Spleen (tissue), 11 donors: ENCODE data around the gene PDGFA. TPM values are rescaled to one million over a fixed set of nuclear protein-coding genes. Genes with fewer than 3 reads are reported as not detected.
A peak's percentile ranks its signal among the peaks of the same experiment; 100 is the strongest.

Experiments used
- DNase-seq: peaks from one replicate; pipeline ENCODE4 v3.0.0-alpha.2; 2020
- H3K27ac ChIP-seq, 8 donors: fragments of 200-600 bp; sonication (generic) in 7 of 8; 1 replicate in 4 of 8; 2 replicates in 4 of 8; pipeline versions ENCODE4 v1.5.0 to v1.8.0; 2016 to 2021; ENCODE audit warnings: inconsistent platforms in 4 of 8, mild to moderate bottlenecking in 4 of 8, moderate library complexity in 1 of 8
- H3K27me3 ChIP-seq, 7 donors: fragments of 200-600 bp; sonication (generic) in 6 of 7; replicated peaks in 1 of 7; 1 replicate in 4 of 7; 2 replicates in 3 of 7; pipeline versions ENCODE4 v1.5.0 to v1.8.0; 2016 to 2021; ENCODE audit warnings: inconsistent platforms in 3 of 7, mild to moderate bottlenecking in 1 of 7
- H3K36me3 ChIP-seq, 6 donors: fragments of 200-600 bp; sonication (generic) in 5 of 6; 1 replicate in 4 of 6; 2 replicates in 2 of 6; pipeline versions ENCODE4 v1.5.0 to v1.8.0; 2016 to 2021; ENCODE audit warnings: inconsistent platforms in 2 of 6
- H3K4me1 ChIP-seq, 6 donors: fragments of 200-600 bp; sonication (generic) in 5 of 6; 1 replicate in 3 of 6; 2 replicates in 3 of 6; pipeline versions ENCODE4 v1.5.0 to v1.8.0; 2016 to 2021; ENCODE audit warnings: inconsistent platforms in 3 of 6
- H3K4me3 ChIP-seq, 8 donors: fragments of 200-600 bp; sonication (generic) in 7 of 8; 1 replicate in 4 of 8; 2 replicates in 4 of 8; pipeline versions ENCODE4 v1.5.0 to v1.8.0; 2016 to 2021; ENCODE audit warnings: inconsistent platforms in 4 of 8, mild to moderate bottlenecking in 4 of 8, moderate library complexity in 2 of 8
- H3K9me3 ChIP-seq, 8 donors: fragments of 200-600 bp; sonication (generic) in 7 of 8; 1 replicate in 4 of 8; 2 replicates in 4 of 8; pipeline versions ENCODE4 v1.5.0 to v1.8.0; 2016 to 2021; ENCODE audit warnings: inconsistent platforms in 4 of 8
- CTCF ChIP-seq, 11 experiments: fragments of 200-600 bp in 7 of 11; fragments of 450-650 bp in 4 of 11; sonication (generic) in 4 of 11; IDR thresholded peaks in 8 of 11; conservative IDR thresholded peaks in 3 of 11; 1 replicate in 7 of 11; 2 replicates in 4 of 11; pipeline versions ENCODE4 v1.4.0 to v1.8.0; 2016 to 2021; ENCODE audit warnings: antibody characterized with exemption in 11 of 11, inconsistent platforms in 4 of 11, mild to moderate bottlenecking in 1 of 11
- POLR2A ChIP-seq, 3 donors: fragments of 450-650 bp; IDR thresholded peaks; one replicate each; pipeline ENCODE4 v1.5.1; 2017; ENCODE audit warnings: antibody characterized with exemption in 3 of 3, mild to moderate bottlenecking in 1 of 3
- POLR2AphosphoS5 ChIP-seq, 3 donors: sonication (generic); formaldehyde crosslinking; IDR thresholded peaks; one replicate each; pipeline ENCODE4 v1.5.1; 2017; ENCODE audit warnings: antibody characterized with exemption in 3 of 3
- WGBS, 5 donors: extraction: QIAGEN DNeasy Blood & Tissue Kit in 3 of 5; methylation state at CpG; one replicate each; pipeline versions ENCODE4 v1.1.5 to v1.1.7; 2013 to 2018; 5-methylcytosine and 5-hydroxymethylcytosine counted together
- intact Hi-C: fragments of 100-400 bp; cut with DNase I; formaldehyde crosslinking; loops from one replicate; pipeline ENCODE4 v1.15.0; 2023; ENCODE audit warnings: low total_unique reads
- polyA plus RNA-seq, 3 donors: library from polyadenylated mRNA; stranded (reverse); fragments of 200-250 nt; gene quantifications; one replicate each; pipeline ENCODE4 v1.2.1, GENCODE V29; 2013
- total RNA-seq, 7 donors: library from RNA; depleted of rRNA in 3 of 7; stranded (reverse); fragments of >200 nt in 3 of 7; fragmentation: NEBNext Ultra II Directional in 4 of 7; extraction: Animal tissue kit (Norgen Biotek cat#: 25700) in 4 of 7; gene quantifications; one replicate each; pipeline versions ENCODE4 v1.1.0 to v1.2.1, GENCODE V29; 2016 to 2021
- donor health status: healthy with polysubstance abuse.
- donor health status: DM: no; HTN: no; CAD: no; lungs with moderate emphysema.
- donor health status: DM: no; HTN: no; CAD: no.
- donor health status: Bipolar disorder and iron deficiency.
- donor health status: healthy.
- donor health status: DM: no; HTN: no; CAD: no.
- donor health status: DM: yes; HTN: yes; CAD: no.

PDGFA gene
- total and polyA plus RNA-seq, 10 donors: 6.1 to 49.5 (median 19.9) TPM

GRCh38 chr7:562789-563628, 43.4 kb upstream of the PDGFA start:
- Histone ChIP-seq H3K36me3 (no peaks in the 10 kb centered on the region), H3K27ac (no peak overlapping the region), H3K4me1 (peaks cover 0 to 31% (median 14%) of the 10 kb centered on the region in 6 donors), H3K4me3 (no peak overlapping the region), H3K27me3 (no peaks in the 10 kb centered on the region), H3K9me3 (no peaks in the 10 kb centered on the region)
- WGBS, 5 donors: 88 to 94% (median 92%) methylated on average over 12 to 17 of the region's 17 CpGs
- intact Hi-C loops: no loop called here
- no peak for DNase-seq
- TF ChIP-seq POLR2AphosphoS5 (IDR thresholded peaks at IDR 0.05): no peak
- TF ChIP-seq CTCF (IDR thresholded peaks at IDR 0.05 in 8 of 11, conservative IDR thresholded peaks at IDR 0.05 in 3 of 11): no peak
- TF ChIP-seq POLR2A (IDR thresholded peaks at IDR 0.05): no peak

DNA sequence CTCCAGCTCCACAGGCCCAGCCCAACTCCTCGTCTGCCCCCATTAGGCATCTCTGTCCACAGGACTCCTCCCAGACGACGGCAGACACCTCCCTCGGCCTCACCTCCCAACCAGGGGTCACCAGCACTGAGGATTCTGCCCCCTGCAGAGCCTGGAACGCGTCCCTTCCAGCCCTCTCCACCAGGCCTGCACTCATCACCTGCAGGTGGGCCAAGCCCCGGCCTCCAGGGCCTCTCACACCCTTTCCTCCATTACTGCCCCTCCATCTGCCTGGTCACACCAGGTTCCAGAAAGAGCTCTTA, 42.7 kb upstream of the PDGFA start:
- H3K27me3 ChIP-seq: no peaks in the 10 kb centered on the region
- H3K4me3 ChIP-seq: no peak overlapping the region
- 65 to 83% (median 76%) methylated on average over 7 of the region's 7 CpGs for WGBS, 5 donors
- peaks cover 0 to under 1% (median 0%) of the 10 kb centered on the region in 8 donors for H3K9me3 ChIP-seq
- no peak for DNase-seq
- peaks cover 0 to 31% (median 14%) of the 10 kb centered on the region in 6 donors for H3K4me1 ChIP-seq
- H3K36me3 ChIP-seq: no peaks in the 10 kb centered on the region
- H3K27ac ChIP-seq: peak overlapping the region in 2 of 8 donors; percentile 53 to 64
- TF ChIP-seq CTCF (IDR thresholded peaks at IDR 0.05 in 8 of 11, conservative IDR thresholded peaks at IDR 0.05 in 3 of 11) (no peak), POLR2A (IDR thresholded peaks at IDR 0.05) (no peak)
- intact Hi-C loops: no loop called here

GRCh38 chr7:561631-562373, 42.2 kb upstream of the PDGFA start:
- WGBS, 5 donors: 62 to 84% (median 81%) methylated on average over 21 to 44 of the region's 44 CpGs
- peak; percentile 87 for DNase-seq

More at GRCh38 chr7:561631-562373, 42.2 kb upstream of the PDGFA start:
- no peaks in the 10 kb centered on the region for H3K27me3 ChIP-seq
- peak; percentile 53 to 82 (median 80) for TF ChIP-seq POLR2AphosphoS5 (IDR thresholded peaks at IDR 0.05)
- TF ChIP-seq CTCF (IDR thresholded peaks at IDR 0.05 in 8 of 11, conservative IDR thresholded peaks at IDR 0.05 in 3 of 11): no peak
- TF ChIP-seq POLR2A (IDR thresholded peaks at IDR 0.05): no peak
- peaks cover 0 to 4% (median 0%) of the 10 kb centered on the region in 8 donors for H3K9me3 ChIP-seq
- peaks cover 0 to 33% (median 14%) of the 10 kb centered on the region in 6 donors for H3K4me1 ChIP-seq
- intact Hi-C loops: no loop called here
- peak overlapping the region in 5 of 8 donors; percentile 44 to 68 (median 58) for H3K27ac ChIP-seq
- H3K36me3 ChIP-seq: no peaks in the 10 kb centered on the region
- no peak overlapping the region for H3K4me3 ChIP-seq
